ENCODE measurements around the gene PTPN3.
A peak's percentile ranks its signal among the peaks of the same experiment; 100 is the strongest.
"Not testable (repeated sequence)": the region's sequence is repeated elsewhere in the genome, so short reads cannot be mapped to it uniquely, and the experiment has no call there.

PTPN3 gene

DNA sequence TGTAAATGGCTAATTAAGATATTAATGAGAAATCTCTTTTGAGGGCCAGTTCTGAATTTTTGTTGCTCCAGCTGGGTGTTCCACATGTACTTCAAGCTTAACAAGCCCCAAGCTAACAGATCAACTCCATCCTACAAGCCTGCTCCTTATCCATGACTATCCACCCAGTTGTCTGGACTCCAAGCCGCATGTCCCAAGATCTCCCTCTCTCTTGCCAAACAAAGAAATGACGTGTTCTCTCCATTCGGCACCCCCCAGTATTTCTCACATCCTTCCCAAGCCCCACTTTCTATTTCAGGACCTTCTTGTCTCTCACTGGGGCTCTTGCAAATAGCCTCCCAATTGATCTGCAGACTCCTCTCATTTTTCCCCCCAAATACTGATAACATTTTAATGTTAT, 15.8 kb upstream of the PTPN3 start:
- DNase-seq (no peak), ATAC-seq (replicated peaks) (no peak)
- peaks cover 15 to 23% of the 10 kb centered on the region in 2 donors for H3K27me3 Mint-ChIP-seq
- H3K4me1 Mint-ChIP-seq = no peaks in the 10 kb centered on the region
- H3K9me3 Mint-ChIP-seq = no peaks in the 10 kb centered on the region
- no peak overlapping the region for H3K4me3 Mint-ChIP-seq
- H3K36me3 Mint-ChIP-seq = no peaks in the 10 kb centered on the region
- no peak overlapping the region for H3K27ac Mint-ChIP-seq

DNA sequence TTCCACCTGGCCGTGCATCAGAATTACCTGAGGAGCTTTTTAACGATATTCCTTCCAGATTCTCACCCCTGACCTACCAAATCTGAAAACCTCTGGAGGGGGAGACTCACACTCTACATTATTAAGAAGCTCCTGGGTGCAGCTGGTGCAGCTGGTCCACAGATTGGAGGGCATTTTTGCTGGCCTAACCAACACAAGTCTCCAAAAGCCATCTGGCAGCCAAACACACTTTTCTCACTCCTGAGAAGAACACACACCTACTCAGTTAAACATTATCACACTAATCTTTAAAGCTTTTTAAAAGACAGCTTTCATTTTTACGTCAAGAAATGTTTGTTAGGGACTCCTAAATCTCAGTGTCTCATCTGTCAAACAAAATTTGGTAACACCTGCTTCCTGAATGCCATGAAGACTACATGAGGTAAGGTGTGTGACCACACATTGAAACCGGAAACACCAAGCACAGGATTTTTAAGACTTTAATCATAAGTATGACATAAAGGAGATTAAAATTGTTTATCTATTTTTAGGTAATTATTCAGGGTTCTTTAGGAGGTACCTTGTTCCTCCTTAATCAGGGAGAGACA, 14.2 kb upstream of the PTPN3 start:
- DNase-seq (no peak), ATAC-seq (replicated peaks) (no peak)
- H3K4me1 Mint-ChIP-seq = no peaks in the 10 kb centered on the region
- H3K9me3 Mint-ChIP-seq = no peaks in the 10 kb centered on the region
- H3K4me3 Mint-ChIP-seq = no peak overlapping the region
- H3K27ac Mint-ChIP-seq = no peak overlapping the region
- no peaks in the 10 kb centered on the region for H3K36me3 Mint-ChIP-seq
- peaks cover 26 to 35% of the 10 kb centered on the region in 2 donors for H3K27me3 Mint-ChIP-seq

DNA sequence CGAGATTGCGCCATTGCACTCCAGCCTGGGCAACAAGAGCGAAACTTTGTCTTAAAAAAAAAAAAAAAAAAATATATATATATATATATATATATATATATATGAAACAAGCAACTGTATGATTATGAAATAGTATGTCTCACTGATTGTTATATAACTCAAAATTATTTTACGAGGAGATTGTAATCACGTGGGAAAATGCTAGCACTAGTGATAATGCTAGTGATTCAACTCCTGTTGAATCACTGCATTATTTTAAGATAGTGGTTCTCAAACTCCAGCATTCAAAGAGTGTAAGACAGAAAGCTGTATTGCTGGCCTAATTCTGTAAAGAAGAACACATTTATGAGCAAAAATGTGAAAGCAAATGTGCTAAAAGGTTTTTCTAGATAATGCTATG, 12.4 kb upstream of the PTPN3 start:
- ATAC-seq (replicated peaks) = no peak
- H3K27me3 Mint-ChIP-seq = peaks cover 30 to 33% of the 10 kb centered on the region in 2 donors
- no peak overlapping the region for H3K27ac Mint-ChIP-seq
- H3K4me3 Mint-ChIP-seq = no peak overlapping the region
- no peaks in the 10 kb centered on the region for H3K9me3 Mint-ChIP-seq
- peaks cover 8% of the 10 kb centered on the region in 2 donors for H3K4me1 Mint-ChIP-seq
- no peaks in the 10 kb centered on the region for H3K36me3 Mint-ChIP-seq
- no peak for DNase-seq

DNA sequence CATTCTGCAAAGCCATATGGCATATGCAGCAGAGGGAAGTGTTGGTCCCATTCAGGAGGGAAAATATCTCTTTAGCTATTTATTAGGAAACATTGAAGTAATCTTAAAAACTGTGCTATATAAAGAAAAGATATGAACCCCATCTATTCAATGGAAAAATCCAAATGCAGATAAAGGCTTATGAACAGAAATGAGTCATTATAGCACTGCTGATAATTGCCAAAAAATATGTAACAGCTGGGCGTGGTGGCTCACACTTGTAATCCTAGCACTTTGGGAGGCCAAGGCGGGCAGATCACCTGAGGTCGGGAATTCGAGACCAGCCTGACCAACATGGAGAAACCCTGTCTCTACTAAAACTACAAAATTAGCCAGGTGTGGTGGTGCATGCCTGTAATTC, 11.9 kb upstream of the PTPN3 start:
- H3K9me3 Mint-ChIP-seq; DNase-seq; H3K4me3 Mint-ChIP-seq; H3K4me1 Mint-ChIP-seq; H3K27ac Mint-ChIP-seq; ATAC-seq (replicated peaks); H3K36me3 Mint-ChIP-seq: not testable (repeated sequence)
- H3K27me3 Mint-ChIP-seq = peaks cover 30 to 33% of the 10 kb centered on the region in 2 donors

DNA sequence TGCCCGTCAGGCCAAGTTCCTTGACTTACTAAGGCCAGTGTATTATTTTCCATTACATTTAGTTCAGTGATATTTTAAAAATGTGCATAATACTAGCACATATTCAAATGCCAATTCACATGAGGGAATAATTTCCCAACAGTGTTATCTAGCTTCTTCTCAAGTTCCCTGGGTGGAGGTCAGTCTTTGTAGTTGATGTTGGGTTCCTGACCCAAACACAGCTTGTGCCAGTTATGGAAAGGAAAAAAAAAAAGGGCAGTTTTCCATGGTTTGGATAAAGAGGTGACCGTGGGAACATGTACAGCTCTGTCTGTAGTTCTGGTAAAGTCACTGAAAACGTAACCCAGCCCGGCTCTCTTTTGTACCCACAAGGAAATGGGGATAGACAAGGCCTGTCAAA, 11.5 kb upstream of the PTPN3 start:
- Mint-ChIP-seq H3K27me3 (peaks cover 30 to 31% of the 10 kb centered on the region in 2 donors), H3K4me1 (peaks cover 8% of the 10 kb centered on the region in 2 donors), H3K9me3 (no peaks in the 10 kb centered on the region), H3K4me3 (no peak overlapping the region), H3K27ac (no peak overlapping the region), H3K36me3 (no peaks in the 10 kb centered on the region)
- DNase-seq (no peak), ATAC-seq (replicated peaks) (no peak)

DNA sequence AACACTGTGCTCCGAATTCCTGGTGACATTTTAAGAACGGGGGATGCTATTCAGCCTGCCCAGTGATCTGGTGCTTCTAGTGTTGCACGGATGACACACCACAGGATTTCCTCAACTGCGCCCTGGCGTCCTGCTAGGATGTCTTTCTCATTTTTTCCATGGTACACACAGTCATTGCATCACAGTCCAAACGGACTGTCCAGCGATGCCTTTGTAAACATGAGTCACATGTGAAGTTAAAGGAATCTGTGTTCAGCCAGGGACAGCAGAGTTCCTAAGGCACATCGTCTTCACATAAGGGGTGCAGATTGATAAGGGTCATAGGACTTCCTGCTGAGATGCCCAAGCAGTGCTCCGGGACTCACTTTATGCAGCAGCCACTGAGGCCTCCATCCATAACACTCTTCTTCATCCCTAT, 9.3 kb upstream of the PTPN3 start:
- Mint-ChIP-seq H3K36me3 (no peaks in the 10 kb centered on the region), H3K4me3 (no peak overlapping the region), H3K27me3 (peaks cover 31 to 35% of the 10 kb centered on the region in 2 donors), H3K9me3 (no peaks in the 10 kb centered on the region), H3K4me1 (peaks cover 8% of the 10 kb centered on the region in 2 donors), H3K27ac (no peak overlapping the region)
- DNase-seq = no peak
- ATAC-seq (replicated peaks) = no peak

DNA sequence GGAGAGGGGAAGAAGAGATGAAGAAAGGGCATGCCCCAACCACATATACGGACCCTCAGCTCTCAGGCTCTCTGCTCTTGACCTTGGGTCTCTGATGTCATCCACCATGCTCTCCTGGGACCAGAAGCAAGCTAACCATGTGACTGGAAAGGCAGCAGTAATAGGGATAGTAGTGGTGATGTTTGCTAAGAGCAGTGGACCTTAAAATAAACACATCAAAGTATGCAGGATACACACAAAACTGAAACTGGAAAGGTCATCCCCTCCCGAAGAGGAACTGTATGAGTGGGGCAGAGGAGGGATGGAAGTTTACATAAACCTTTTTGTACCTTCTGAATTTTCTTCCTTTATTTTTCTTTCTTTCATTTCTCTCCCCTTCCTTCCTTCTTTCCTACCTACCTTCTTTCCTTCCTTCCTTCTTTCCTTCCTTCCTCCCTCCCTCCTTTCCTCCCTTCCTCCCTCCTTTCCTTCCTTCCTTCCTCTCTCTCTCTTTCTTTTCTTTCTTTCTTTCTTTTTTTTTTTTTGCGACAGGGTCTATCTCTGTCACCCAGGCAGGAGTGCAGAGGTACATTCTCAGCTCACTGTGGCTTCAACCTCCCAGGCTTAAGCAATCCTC, 8.1 kb upstream of the PTPN3 start:
- no peak overlapping the region for H3K27ac Mint-ChIP-seq
- ATAC-seq (replicated peaks) = peak; percentile 82 to 96
- peak; percentile 2 for DNase-seq
- H3K4me3 Mint-ChIP-seq = no peak overlapping the region
- no peaks in the 10 kb centered on the region for H3K9me3 Mint-ChIP-seq
- H3K27me3 Mint-ChIP-seq = peaks cover 44% of the 10 kb centered on the region in 2 donors
- H3K36me3 Mint-ChIP-seq = no peaks in the 10 kb centered on the region
- peaks cover 8% of the 10 kb centered on the region in 2 donors for H3K4me1 Mint-ChIP-seq

DNA sequence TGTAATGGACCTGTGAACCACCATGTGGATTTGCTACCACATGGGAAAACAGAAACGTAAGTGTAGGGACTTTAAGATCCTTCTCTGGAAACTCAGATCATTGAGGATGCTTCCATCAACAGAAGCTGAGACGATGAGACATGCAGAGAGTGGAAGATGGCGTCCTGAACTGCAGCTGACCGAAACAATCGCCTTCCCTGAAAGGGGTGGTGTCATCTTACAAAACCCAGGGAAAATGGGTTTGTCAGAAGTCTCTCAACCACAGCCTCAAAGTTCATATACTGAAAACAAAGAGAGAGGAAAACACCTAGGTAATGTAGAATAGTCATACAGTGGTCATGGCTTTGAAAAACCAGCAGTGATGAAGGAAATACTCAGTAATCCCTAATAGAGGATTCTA, 6.6 kb upstream of the PTPN3 start:
- Mint-ChIP-seq H3K4me1 (peaks cover 8% of the 10 kb centered on the region in 2 donors), H3K4me3 (no peak overlapping the region), H3K9me3 (no peaks in the 10 kb centered on the region), H3K27ac (no peak overlapping the region), H3K27me3 (peaks cover 54 to 55% of the 10 kb centered on the region in 2 donors), H3K36me3 (no peaks in the 10 kb centered on the region)
- DNase-seq (no peak), ATAC-seq (replicated peaks) (no peak)

DNA sequence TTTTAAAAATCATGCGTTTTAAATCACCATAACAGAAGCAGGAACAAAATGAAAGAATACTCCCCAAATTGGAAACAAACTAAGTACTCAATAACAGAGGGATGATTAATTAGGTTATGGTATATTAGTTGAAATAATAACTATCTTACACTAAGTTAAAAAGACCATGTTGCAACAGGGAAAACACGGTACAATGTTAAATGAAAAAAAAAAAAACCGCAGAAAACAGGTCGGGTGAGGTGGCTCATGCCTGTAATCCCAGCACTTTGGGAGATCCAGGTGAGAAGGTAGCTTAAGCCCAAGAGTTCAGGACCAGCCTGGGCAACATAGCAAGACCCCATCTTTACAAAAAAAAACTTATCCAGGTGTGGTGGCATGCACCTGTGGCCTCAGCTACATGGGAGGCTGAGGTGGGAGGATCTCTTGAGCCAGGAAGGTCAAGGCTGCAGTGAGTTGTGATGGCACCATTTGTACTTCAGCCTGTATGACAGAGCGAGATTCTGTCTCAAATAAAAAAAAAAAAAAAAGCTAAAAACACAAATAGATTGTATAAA, 2.4 kb upstream of the PTPN3 start:
- no peak overlapping the region for H3K4me3 Mint-ChIP-seq
- DNase-seq (no peak), ATAC-seq (replicated peaks) (no peak)
- H3K36me3 Mint-ChIP-seq = peaks cover 0 to 4% of the 10 kb centered on the region in 2 donors
- H3K9me3 Mint-ChIP-seq = no peaks in the 10 kb centered on the region
- no peak overlapping the region for H3K27ac Mint-ChIP-seq
- H3K27me3 Mint-ChIP-seq = peaks cover 49 to 62% of the 10 kb centered on the region in 2 donors
- peaks cover 5 to 7% of the 10 kb centered on the region in 2 donors for H3K4me1 Mint-ChIP-seq

DNA sequence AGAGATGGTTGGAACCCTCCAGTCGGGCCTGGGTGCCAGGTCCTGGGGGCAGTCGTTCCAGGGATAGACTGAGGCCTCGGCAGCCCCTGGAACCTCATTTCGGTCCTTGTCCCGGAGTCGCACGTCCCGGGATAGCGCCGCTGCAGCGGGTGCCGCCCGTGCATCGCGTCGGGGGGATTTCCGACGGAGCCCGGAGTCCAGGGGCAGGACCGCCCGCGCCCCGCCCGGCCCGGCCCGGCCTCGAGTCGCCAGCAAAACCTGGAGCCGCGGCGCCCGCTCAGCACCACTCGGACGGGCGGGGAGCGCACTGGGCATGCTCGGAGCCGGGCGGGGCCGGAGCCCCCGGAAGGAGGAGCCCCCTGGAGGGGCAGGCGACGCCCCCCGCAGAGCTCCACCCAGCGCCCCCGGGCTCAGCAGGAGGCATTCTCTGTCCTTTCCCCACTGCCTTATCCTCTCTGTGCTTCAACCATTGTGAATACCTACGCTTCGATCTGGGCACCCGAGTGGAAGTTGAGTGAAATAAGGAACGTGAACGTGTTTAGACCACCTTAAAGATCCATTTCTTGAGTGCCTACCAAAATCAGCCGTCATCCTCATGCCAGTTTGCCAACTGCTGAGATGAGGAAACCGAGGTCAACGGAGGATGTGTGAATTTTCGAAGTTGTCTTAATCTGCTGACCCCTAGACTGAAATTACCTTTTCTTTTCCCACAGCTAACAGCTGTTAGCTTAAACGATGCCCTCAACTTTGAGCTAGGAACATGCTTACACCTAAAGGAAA, 1.7 kb upstream of the PTPN3 start:
- H3K4me1 Mint-ChIP-seq = peaks cover 5 to 7% of the 10 kb centered on the region in 2 donors
- ATAC-seq (replicated peaks) = no peak

DNA sequence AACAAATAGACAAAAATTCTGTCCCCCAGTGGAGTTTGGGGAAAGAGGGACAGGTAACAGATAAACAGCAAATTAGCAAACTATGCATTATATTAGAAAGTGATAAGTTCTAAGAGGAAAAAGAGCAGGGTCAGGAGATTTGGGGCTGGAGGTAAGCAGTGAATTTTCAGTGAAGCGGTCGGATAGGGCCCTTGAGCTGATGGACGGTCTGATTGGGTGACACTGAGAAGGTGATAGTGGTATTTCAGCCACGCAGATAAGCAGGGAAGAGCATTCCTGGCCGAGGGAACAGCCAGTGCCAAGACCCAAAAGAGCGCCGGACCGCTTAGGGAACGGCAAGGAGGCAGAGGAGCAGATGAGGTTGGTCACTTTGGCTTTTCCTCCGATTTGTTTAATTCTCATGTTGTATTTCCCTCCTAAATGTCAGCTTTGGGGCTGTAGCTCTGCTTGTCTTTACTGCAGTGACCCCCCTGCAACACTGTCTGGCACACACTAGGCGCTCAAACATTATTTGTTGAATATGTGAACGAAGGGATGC, 1.1 kb upstream of the PTPN3 start:
- no peak for DNase-seq
- peaks cover 0 to 4% of the 10 kb centered on the region in 2 donors for H3K36me3 Mint-ChIP-seq
- H3K27me3 Mint-ChIP-seq = peaks cover 59 to 73% of the 10 kb centered on the region in 2 donors
- no peaks in the 10 kb centered on the region for H3K9me3 Mint-ChIP-seq
- peaks cover 5 to 7% of the 10 kb centered on the region in 2 donors for H3K4me1 Mint-ChIP-seq
- no peak overlapping the region for H3K4me3 Mint-ChIP-seq
- no peak for ATAC-seq (replicated peaks)
- H3K27ac Mint-ChIP-seq = peak overlapping the region; percentile 11

More for the DNA sequence above, 1.7 kb upstream of the PTPN3 start:
- H3K9me3 Mint-ChIP-seq = no peaks in the 10 kb centered on the region
- peaks cover 0 to 4% of the 10 kb centered on the region in 2 donors for H3K36me3 Mint-ChIP-seq
- no peak for DNase-seq
- H3K4me3 Mint-ChIP-seq = no peak overlapping the region
- peaks cover 53 to 66% of the 10 kb centered on the region in 2 donors for H3K27me3 Mint-ChIP-seq
- no peak overlapping the region for H3K27ac Mint-ChIP-seq

DNA sequence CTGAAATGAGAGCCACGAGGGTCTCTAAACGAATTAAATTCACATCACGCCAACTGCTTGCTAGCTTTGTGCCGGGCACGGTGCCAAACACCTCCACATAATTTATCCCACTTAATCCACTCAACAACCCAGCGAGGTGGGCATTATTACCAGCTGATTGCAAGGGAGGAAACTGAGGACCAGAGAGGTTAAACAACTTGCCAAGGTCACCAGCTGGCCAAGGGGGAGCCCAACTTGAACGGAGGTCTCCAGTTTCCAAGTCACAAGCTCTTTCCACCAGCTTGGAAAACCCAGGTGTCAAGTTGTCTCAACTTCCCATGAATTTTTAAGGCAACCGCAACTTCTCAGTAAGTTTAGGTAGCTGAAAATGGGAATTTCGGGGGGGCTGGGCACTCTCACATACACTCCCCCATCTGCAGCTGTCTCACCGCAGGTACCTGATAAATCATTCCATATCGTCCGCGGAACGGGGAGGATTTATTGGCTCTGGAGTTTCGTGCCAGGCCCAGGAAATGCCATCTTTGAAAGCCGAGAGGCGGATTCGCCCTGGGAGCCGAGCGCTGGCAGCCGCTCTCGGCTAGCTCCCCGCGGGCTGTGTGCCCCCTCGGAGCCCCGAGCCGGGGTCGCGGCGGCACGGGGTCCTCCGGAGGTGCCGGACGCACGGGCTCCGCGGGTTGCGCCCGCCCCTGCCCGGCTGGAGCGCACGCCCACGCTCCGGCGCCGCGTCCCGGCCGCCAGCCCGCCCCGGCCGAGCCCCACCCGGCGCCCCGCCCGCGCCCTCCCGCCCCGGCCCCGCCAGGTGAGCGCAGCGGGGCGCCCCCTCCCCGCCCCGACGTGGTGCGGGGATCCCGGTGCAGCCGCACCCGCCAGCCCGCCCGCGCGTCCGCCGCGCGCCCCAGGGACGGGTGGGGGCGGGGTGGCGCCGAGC, 617 bp downstream of the PTPN3 start:
- DNase-seq (no peak), ATAC-seq (replicated peaks) (no peak)
- no peaks in the 10 kb centered on the region for H3K9me3 Mint-ChIP-seq
- peaks cover 61 to 75% of the 10 kb centered on the region in 2 donors for H3K27me3 Mint-ChIP-seq
- no peak overlapping the region for H3K4me3 Mint-ChIP-seq
- peaks cover 0 to 4% of the 10 kb centered on the region in 2 donors for H3K36me3 Mint-ChIP-seq
- peaks cover 5 to 7% of the 10 kb centered on the region in 2 donors for H3K4me1 Mint-ChIP-seq
- H3K27ac Mint-ChIP-seq = no peak overlapping the region

DNA sequence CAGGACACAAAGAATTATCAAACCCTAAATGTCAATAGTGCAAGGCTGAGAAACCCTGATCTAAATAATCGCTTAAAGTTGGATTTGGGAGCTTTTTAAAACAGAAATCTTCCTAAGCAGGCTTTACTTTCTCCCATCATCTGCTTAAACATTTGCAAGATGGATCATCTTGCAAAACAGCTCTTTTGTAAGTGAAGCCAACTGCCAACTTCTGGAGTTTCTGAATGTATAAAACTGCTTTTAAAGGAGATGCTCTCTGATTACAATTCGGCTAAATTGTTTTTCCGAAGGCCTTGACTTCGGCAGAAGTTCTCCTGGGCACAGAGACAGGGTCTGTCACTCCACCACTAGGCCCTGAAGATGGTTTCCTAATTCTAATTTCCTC, 1.3 kb downstream of the PTPN3 start:
- Mint-ChIP-seq H3K36me3 (peaks cover 0 to 4% of the 10 kb centered on the region in 2 donors), H3K27me3 (peaks cover 59 to 70% of the 10 kb centered on the region in 2 donors), H3K4me3 (no peak overlapping the region), H3K9me3 (no peaks in the 10 kb centered on the region), H3K4me1 (peaks cover 5 to 7% of the 10 kb centered on the region in 2 donors), H3K27ac (no peak overlapping the region)
- ATAC-seq (replicated peaks) = no peak
- no peak for DNase-seq
